ENCODE measurements around the gene SLC25A29. TPM values are rescaled to one million over a fixed set of nuclear protein-coding genes. Genes with fewer than 3 reads are reported as not detected.
A peak's percentile ranks its signal among the peaks of the same experiment; 100 is the strongest.

SLC25A29 gene
- total and polyA plus RNA-seq, 2 of the 8 experiments (the other 6 are each of a cell fraction or from before 2014, with no cell fraction given): 135 to 177 TPM

DNA sequence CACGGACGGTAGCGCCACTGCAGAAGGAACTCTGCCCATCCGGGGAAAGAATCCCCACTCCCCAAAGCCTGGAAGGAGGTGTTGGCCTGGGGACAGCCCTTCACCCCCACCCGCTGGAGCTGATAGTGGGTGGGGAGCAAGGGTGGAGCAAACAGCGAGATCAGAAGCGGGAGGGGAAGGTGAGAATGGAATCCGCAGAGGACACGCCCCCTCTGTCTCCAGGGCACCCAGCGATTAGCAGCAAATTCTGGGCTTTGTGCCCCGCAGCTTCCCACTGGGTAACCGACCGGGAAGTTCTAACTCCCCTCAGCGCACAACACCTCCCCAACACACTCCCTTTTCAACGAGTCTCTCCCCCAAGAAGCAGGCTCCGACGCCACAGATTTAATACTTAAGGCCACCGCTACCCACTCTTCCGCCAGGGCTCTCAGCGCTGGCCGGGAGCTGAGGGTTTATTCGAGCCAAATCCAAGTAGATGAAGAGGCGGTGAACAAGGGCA lies 1.4 kb downstream of the SLC25A29 start:
- H3K79me2 ChIP-seq (ENCODE audit: control insufficient read depth in 1 of 2, insufficient read depth in 2 of 2, low read length in 2 of 2): peaks cover 6 to 46% of the 10 kb centered on the region in 2 experiments; a peak in 3 of 4 replicates
- H3K27me3 ChIP-seq (replicated peaks in 1 of 4; ENCODE audit: control insufficient read depth in 3 of 4, extremely low read depth in 1 of 4, insufficient read depth in 3 of 4, low read length in 3 of 4): no peaks in the 10 kb centered on the region; a peak in 1 of 7 replicates
- peaks cover 10% of the 10 kb centered on the region for H3K79me1 ChIP-seq (ENCODE audit: low read depth, low read length)
- no peak overlapping the region for H2BK120ac ChIP-seq (replicated peaks; ENCODE audit: low read depth, low read length)
- H2BK12ac ChIP-seq (ENCODE audit: low read depth, low read length): 0 out of 2 replicates have a peak overlapping the region, but pooled peaks have one; percentile 80
- 4% methylated on average over 23 of the region's 23 CpGs; no CpG with 5 or more reads in 1 of the 2 experiments for WGBS, 2 experiments (ENCODE audit: extremely low coverage in 1 of 2, insufficient coverage in 1 of 2, insufficient read length in 1 of 2, insufficient replicate concordance in 2 of 2, low coverage in 1 of 2, low lambda C conversion rate in 2 of 2, missing lambda C conversion rate in 1 of 2)
- H2BK15ac ChIP-seq (ENCODE audit: low read length): no peak overlapping the region
- no peak overlapping the region for H3K23ac ChIP-seq (ENCODE audit: insufficient read length)
- peak overlapping the region; percentile 81 to 90 for H3K4me2 ChIP-seq (ENCODE audit: insufficient read depth in 1 of 2, low read depth in 2 of 2, low read length in 2 of 2)
- H4K8ac ChIP-seq (ENCODE audit: extremely low read depth, insufficient read depth, low read length): no peak overlapping the region; the same call in 1 of the 2 replicates
- peak overlapping the region; percentile 23 for H4K5ac ChIP-seq (ENCODE audit: insufficient read length, low read depth, low read length)
- no peak overlapping the region for H2AFZ ChIP-seq (ENCODE audit: low read length)
- H2AK5ac ChIP-seq (ENCODE audit: low read depth, low read length): peak overlapping the region; percentile 47; the same call in 1 of the 2 replicates
- H3K4me1 ChIP-seq (replicated peaks in 1 of 4; ENCODE audit: control insufficient read depth in 3 of 4, insufficient read depth in 4 of 4, low read length in 3 of 4): peaks cover 10 to 27% (median 16%) of the 10 kb centered on the region in 4 experiments
- H3K4ac ChIP-seq (replicated peaks; ENCODE audit: insufficient read length, low read depth, low read length): no peak overlapping the region
- DNase-seq (ENCODE audit: low read depth in 1 of 2, low spot score in 2 of 2) (peak in 1 of 2 experiments; percentile 73), FAIRE-seq (peak; percentile 52)
- POLR2A ChIA-PET (ENCODE audit: partially characterized antibody): interaction anchor here (0.7 to 14.7 kb wide), 11 partner anchors 9 to 83 kb away, joined by 3 to 200 read pairs (median 4); a partner anchor contains a TSS
- peaks cover 18% of the 10 kb centered on the region; the same call in 1 of the 2 replicates for H3K23me2 ChIP-seq (ENCODE audit: low read depth, low read length)
- CTCF ChIA-PET (ENCODE audit: partially characterized antibody): interaction anchor here (0.8 to 1.6 kb wide), 7 partner anchors 10 to 112 kb away, joined by 3 to 7 read pairs (median 3); a partner anchor contains a TSS
- peak overlapping the region; percentile 70 to 95 (median 81) for H3K4me3 ChIP-seq (ENCODE audit: extremely low read depth in 1 of 4, insufficient read depth in 2 of 4, low read depth in 3 of 4, low read length in 4 of 4)
- H3K56ac ChIP-seq (replicated peaks; ENCODE audit: insufficient read length, low read depth, low read length): no peak overlapping the region
- H3K27ac ChIP-seq (ENCODE audit: low read depth, low read length): no peak overlapping the region
- no peak overlapping the region for H2BK20ac ChIP-seq (ENCODE audit: low read length)
- peak overlapping the region; percentile 48 for H3K18ac ChIP-seq (ENCODE audit: extremely low read depth, low read length)
- TF ChIP-seq YY1 (IDR thresholded peaks at IDR 0.05; ENCODE audit: low read depth, low read length) (no peak), HDAC2 (IDR thresholded peaks at IDR 0.05; ENCODE audit: borderline replicate concordance in 1 of 2, low read depth in 2 of 2, low read length in 2 of 2) (0 out of 4 replicates have a peak, but pooled peaks of 1 of the 2 experiments have one; percentile 13)
- no peak overlapping the region for H4K91ac ChIP-seq (replicated peaks; ENCODE audit: insufficient read length, low read length)
- H2BK5ac ChIP-seq (ENCODE audit: low read depth, low read length): peak overlapping the region; percentile 77; the same call in 1 of the 2 replicates
- H4K20me1 ChIP-seq (replicated peaks in 1 of 2; ENCODE audit: control insufficient read depth in 1 of 2, insufficient read depth in 2 of 2, low read length in 2 of 2): peaks cover 15 to 16% of the 10 kb centered on the region in 2 experiments
- H3K9me3 ChIP-seq (ENCODE audit: insufficient read depth in 2 of 2, low read depth in 1 of 2, low read length in 1 of 2): no peaks in the 10 kb centered on the region
- no peaks in the 10 kb centered on the region for H3K36me3 ChIP-seq (ENCODE audit: control insufficient read depth in 2 of 4, insufficient read depth in 4 of 4, low read length in 3 of 4)
- no peak overlapping the region for H3K14ac ChIP-seq (ENCODE audit: insufficient read length)
- peak overlapping the region in 3 of 4 experiments; percentile 58 to 69 (median 61); a peak in 5 of 7 replicates for H3K9ac ChIP-seq (replicated peaks in 1 of 4; ENCODE audit: extremely low read depth in 1 of 4, low read depth in 3 of 4, low read length in 3 of 4)

All from H1 (cell line).